Neural cell (in vitro differentiated cells): ENCODE data around the gene LCNL1.

Experiments used
- POLR2AphosphoS5 ChIP-seq: IDR thresholded peaks from 2 replicates; pipeline ENCODE4 v1.6.1; 2012
- TF ChIP-seq, protein P1 (sequence below): fragments of 450-650 bp; IDR thresholded peaks from 2 replicates; pipeline ENCODE4 v1.5.1; 2014; ENCODE audit warnings: antibody characterized with exemption, mild to moderate bottlenecking, moderate library complexity; ENCODE audit not compliant: poor library complexity, severe bottlenecking

DNA sequence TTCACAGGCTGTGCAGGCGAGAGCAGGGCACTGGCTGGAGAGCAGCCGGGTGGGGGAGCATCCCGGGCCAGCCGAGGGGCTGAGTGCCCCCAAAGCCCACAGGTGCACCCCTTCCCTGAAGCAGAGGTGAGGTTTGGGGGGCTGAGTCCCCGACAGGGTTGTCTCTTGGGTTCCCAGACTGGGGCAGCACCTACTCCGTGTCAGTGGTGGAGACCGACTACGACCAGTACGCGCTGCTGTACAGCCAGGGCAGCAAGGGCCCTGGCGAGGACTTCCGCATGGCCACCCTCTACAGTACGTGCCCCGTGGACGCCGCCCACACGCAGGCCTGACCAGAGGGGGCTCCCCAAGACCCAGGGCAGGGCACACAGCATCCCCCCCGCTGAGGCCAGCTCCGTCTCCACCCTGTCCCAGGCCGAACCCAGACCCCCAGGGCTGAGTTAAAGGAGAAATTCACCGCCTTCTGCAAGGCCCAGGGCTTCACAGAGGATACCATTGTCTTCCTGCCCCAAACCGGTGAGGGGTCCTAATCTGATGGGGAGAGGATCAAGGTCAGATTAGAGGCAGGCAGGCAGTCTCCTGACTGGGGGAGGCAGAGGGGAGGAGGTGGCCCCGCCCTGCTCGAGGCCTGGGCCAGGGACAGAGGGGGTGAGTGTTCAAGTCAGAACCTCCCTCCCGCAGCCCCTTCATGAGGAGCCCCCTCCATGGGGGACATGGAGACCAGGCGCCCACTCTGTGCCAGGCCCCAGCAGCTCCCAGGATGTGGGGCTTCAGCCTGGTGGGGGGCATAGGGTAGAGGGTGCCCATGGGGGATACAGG lies 2.8 kb upstream of the LCNL1 start:
- no peak for TF ChIP-seq POLR2AphosphoS5
- TF ChIP-seq, protein P1, sequence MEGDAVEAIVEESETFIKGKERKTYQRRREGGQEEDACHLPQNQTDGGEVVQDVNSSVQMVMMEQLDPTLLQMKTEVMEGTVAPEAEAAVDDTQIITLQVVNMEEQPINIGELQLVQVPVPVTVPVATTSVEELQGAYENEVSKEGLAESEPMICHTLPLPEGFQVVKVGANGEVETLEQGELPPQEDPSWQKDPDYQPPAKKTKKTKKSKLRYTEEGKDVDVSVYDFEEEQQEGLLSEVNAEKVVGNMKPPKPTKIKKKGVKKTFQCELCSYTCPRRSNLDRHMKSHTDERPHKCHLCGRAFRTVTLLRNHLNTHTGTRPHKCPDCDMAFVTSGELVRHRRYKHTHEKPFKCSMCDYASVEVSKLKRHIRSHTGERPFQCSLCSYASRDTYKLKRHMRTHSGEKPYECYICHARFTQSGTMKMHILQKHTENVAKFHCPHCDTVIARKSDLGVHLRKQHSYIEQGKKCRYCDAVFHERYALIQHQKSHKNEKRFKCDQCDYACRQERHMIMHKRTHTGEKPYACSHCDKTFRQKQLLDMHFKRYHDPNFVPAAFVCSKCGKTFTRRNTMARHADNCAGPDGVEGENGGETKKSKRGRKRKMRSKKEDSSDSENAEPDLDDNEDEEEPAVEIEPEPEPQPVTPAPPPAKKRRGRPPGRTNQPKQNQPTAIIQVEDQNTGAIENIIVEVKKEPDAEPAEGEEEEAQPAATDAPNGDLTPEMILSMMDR, result no peak
